GM19468 (cell line): ENCODE measurements around the gene CDC42BPA.

ENCODE experiments used
- ATAC-seq: cut with Tn5 transposase; IDR thresholded peaks from one replicate; pipeline ENCODE4 v1.9.1; 2021; ENCODE audit warnings: mild to moderate bottlenecking, moderate library complexity, moderate number of reproducible peaks; ENCODE audit not compliant: unreplicated experiment; ENCODE audit errors: extremely low read depth

The CDC42BPA gene

DNA sequence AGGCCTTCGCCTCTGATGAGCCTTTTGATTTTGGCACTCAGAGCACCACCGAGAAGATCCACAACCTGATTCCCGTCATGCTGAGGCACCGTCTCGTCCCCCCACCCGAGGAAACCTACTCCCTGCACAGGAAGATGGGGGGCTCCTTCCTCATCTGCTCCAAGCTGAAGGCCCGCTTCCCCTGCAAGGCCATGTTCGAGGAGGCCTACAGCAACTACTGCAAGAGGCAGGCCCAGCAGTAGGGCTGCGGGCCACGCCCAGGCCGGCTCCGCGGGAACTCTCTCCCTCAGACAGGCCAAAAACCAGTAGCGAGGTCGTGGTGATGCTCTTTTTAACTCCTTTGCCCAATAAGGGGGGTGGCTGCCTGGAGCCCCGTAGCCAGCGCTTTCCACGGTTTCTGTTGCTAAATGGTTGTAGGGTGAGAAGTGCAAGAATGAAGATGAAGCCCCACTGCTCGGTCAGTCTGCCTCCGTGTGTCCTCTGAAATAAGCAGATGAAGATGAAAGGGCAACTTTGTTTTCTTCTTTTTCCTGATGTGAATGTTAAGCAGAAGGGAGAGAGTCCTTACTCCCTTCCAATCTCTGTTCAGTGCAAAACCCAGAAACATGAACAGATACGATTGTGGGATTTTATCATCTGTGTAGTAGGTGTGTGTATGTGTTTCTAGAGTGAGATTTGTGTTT is 331.7 kb downstream of the CDC42BPA start:
- ATAC-seq, result no peak

DNA sequence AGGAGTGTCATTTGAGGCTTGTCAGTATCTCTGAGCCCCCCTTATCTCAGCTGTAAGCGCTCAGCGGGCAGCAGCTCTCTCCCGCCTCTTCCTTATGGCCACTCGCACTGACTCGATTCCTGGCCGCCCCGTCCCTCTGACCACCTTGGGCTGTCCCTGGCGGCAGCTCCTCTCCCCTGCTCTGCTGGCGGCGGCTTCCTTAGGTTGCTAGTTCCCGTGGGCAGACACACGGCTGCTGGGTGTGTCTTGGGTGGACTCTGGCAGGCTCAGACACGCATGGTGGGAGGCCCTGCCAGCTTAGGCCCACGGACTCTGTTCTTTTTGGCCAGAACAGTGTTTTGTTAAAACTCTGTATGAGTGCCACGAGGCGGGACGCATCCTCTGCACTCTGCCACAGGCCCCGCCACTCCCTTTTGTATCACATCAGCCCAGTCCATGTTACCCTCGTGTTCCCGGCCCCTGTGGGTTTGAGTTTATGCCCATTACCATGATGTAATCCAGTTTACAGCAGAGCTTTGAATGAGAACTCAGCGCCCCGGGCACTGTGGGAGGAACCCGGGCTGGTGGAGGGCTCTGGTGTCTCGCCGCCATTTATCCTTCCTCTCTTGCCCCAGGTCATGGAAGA is 332.3 kb downstream of the CDC42BPA start:
- ATAC-seq, result no peak

DNA sequence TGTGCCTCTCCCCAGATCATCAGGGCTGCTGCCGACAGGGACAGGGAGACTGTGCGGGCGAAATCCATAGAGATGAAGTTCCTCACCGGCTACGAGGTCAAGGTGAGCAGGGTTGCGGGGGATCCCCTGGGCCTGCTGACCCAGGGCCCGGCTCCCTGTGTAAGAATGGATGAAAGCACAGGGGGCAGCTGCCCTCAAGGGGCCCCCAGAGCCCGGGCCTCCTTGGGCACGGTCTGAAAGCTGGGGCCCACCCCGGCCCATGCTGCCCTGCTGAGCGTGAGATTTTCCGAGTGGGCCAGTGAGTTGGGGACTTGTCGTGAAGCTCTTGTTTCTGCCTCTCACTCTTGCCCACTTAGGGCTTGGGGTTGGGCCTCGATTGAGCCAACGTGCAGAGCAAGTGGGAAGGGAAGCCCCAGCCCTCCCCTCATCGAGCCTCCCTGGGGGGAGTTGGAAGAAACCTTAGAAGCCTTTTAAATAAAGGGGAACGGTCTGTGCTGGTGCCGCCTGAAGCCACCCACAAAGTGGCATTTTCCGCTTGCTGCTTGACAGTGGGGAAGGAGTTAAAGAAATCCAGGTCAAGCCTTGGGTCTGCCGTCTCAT is 333.0 kb downstream of the CDC42BPA start:
- no peak for ATAC-seq

DNA sequence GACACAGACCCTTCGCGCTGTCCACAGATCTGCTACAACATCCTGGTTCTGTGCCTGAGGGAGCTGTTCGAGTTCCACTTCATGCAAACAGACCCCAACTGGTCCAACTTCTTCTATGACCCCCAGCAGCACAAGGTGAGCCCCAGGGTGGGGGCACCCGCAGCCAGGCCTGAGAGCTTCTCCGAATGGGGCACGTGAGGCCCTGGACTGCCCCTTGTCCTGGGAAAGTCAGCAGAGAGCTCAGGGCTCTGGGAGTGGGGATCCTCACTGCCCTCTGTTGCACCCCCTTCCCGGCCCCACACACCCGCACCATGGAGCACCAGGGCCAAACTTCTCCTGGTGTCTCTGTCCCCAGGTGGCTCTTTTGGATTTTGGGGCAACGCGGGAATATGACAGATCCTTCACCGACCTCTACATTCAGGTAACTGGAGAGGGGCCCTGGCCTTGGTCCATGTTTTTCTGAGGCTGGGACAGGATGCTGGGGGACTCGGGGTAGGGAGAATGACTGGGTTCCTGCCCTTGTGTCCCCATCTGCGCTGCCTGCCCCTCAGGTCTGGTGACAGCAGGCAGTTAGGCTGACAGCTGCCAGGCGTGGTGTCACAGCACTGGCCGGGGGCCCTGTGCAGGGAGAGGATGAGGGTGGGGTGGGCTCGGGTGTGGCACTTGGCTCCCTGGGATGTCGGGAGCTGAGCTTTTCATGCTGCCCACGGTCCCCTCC is 333.6 kb downstream of the CDC42BPA start:
- ATAC-seq, result no peak

DNA sequence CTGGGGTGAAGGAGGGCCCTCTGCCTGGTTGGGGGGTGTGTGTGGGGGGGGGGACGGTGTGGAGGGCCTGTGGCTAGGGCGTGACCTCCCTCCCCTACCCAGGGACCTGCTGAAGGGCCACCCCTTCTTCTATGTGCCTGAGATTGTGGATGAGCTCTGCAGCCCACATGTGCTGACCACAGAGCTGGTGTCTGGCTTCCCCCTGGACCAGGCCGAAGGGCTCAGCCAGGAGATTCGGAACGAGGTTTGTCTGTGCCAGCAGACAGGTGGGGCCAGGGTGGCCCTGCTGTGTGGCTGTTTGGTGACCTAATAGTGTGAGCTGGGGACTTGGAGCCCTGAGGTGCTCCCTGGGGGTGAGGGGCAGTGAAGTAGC is 334.3 kb downstream of the CDC42BPA start:
- ATAC-seq, result no peak

DNA sequence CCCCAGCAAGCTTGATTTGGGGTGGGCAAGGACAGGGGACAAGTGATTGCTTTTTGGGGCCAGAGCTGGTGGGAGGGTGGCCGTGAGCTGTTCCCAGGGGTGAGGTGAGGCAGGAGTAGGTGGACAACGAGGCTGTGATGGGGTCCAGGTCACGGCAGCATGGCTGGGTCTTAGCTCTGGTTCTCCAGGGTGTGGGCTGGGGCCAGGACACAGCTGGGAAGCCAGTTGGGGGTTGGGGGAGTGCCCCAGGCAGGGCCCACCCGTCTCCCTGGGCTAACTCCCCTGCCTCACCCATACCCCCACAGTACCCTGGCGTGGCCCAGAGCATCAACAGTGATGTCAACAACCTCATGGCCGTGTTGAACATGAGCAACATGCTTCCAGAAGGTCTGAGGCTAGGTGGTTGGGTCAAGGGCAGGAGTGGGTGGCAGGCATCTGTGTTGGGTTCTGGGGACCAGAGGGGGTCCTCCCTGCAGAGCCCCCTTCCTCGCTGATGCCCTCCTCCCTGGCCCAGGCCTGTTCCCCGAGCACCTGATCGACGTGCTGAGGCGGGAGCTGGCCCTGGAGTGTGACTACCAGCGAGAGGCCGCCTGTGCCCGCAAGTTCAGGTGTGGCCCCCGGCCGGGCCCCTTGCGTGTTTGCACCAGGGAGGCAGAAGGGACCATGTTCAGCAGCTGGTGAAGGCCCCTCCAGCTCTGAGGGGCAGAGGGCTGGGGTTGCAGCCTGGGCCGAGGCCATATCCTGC is 334.9 kb downstream of the CDC42BPA start:
- no peak for ATAC-seq

DNA sequence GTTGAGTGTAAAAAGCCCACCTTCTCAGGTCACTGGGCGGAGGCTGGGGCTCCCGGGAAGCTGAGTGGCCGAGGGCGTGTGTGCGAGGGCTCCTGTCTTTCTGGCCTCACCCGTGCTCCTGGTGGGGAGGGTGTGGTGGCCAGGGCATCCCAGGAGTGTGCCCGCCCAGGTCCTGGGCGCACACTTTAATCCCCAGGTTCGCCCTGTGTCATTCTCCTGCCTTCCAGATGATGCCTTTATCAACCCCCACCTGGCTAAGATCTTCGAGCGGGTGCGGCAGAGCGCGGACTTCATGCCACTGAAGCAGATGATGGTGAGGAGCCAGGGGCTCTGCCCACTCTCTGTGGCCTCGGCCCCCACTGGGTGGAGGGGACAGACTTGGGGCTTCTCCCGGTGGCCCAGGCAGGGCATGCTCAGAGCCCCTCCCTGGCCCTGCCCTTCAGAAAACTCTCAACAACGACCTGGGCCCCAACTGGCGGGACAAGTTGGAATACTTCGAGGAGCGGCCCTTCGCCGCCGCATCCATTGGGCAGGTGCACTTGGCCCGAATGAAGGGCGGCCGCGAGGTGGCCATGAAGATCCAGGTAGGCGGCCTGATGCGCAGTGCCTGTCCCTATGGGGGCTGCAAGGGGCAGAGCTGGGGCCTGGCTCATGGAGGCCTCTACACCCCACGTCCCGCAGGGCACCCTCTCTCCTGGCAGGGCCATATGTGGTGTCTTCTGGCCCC is 335.7 kb downstream of the CDC42BPA start:
- no peak for ATAC-seq

DNA sequence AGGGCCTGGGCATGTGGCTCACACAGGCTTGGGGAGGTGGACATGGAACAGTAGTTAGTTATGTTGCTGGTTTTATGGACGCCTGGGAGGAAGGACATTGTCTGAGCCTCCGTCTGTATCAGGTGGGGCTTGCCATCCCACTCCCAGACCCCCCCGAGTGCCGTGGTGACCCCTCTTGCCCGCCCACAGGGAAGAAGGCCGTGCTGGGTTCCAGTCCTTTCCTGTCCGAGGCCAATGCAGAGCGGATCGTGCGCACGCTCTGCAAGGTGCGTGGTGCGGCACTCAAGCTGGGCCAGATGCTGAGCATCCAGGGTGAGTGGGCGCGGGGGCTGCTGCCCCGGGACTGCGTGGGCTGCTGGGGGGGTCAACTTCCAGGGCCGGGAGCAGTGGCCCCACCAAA is 336.5 kb downstream of the CDC42BPA start:
- no peak for ATAC-seq

DNA sequence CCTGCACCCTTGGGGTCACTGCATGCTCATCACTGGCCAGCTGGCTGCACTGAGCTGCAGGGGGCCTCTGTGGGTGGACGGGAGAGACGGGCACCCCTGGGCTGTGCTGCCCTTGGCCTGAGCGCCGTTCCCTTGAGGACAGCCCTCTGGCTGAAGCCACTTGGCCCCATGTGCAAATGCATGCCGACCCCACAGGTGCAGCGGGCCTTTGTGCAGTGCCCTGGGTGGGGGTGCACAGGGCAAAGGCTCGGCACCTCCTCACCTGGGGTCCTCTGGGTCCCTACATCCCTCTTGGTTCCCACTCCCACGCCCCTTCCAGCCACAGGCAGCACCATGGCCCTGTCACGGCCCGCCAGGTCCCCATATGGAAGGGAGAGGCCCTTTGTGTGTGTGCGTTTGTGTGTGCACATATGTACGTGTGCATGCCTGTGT is 336.9 kb downstream of the CDC42BPA start:
- ATAC-seq, result no peak

DNA sequence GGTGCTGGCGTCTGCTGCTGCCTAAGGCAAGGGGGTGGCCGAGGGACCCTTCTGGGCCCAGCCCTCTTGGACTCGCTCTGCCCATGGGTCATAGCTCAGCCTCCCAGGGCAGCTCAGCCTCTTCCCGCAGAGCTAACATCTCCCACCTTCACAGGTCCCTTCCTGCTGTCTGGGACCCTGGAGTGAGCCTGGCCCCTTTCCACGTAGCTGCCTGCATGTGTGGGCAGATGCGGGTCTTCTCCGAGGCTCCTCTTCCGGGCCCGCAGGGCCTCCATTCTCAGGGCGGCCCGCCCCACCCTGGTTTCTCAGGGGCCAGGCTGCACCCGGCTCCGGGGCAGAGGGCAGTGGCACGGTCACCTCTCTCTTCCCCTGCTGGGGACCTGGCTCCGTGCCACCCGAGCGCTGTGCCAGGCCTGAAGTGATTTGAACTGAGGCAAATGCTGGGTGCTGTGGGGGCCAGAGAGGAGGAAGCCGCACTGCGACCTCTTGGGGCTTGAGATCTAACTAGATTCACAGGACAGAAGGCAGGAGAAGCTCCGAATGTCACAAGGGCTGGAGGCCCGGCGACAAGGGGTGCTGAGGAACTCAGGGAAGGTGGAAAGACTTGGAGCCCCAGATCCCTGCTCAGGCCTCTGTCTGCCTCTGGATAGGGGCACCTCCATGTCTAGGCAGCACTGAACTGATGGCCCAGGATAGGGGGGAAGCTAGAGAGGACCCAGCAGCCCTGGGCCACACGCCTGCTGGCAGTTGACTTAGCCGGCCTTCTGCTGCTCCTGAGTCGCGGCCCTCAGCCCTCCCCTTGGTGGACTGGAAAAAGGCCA is 337.5 kb downstream of the CDC42BPA start:
- ATAC-seq, result no peak

DNA sequence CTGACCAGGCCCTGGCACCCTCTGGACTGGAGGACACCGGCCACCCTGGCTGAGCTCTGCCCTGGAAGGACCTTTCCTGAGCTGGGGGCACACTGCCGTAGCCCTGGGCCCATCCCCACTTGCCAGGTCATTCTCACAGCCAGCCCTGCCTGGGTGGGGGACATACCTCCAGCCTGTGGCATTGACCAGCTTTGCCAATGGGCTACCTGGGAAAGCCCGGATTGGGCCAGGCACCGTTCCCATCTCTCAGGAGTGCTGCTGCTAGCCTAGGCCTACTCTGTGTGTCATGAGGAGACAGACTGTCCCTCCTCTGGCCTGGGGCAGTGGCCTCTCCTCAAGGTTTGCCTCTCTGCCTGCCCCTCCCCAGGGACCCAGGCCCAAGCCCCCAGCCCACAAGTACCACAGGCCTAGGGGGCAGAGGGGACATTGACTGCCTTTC is 338.2 kb downstream of the CDC42BPA start:
- no peak for ATAC-seq

DNA sequence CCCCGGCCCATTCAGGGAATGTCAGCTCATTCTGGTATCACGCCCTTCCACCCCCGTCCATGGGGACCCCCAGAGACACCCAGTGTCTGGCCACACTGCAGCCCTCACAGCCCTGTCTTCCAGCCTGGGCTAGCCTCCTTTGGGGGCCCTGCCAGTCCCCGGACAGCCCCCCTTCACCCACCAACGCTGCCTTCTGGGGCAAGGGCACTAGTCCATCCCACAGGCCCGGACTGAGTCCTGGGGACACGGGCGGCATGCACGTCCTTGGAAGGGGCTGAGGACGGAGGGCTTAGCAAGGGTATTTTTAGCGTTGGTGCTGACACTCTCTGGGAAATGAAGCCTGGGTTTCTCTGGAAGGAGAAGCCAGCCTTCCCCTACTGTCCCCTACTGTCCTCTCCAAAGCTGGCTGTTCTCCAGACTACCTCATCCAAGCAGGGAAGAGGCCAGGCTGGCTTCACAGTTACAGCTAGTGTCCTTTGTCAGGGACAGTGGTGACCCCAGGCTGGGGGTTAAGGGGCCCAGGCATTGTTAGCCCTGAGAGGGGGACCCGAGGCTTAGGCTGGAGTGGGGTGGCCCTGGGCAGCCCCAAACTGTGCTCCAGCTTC is 338.7 kb downstream of the CDC42BPA start:
- ATAC-seq, result no peak

DNA sequence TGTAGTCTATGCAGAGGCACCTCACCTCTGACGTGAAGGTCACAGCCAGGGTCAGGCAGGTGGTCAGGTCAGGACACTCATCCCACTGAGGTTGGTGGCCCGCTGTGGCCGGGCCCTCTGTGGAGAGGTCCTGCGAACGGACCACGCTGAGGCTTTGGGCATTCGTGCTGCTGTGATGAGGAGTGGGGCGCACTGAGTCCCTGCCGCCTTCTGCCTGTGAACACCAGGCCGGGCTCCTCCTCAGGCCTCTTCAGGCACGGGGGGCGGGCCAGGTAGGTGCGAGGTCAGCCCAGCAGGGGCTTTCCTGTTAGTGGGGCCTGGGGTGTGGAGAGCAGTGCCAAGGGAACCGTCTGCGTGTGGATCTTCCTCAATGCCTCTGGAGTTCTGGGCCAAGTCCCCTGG is 339.2 kb downstream of the CDC42BPA start:
- no peak for ATAC-seq

DNA sequence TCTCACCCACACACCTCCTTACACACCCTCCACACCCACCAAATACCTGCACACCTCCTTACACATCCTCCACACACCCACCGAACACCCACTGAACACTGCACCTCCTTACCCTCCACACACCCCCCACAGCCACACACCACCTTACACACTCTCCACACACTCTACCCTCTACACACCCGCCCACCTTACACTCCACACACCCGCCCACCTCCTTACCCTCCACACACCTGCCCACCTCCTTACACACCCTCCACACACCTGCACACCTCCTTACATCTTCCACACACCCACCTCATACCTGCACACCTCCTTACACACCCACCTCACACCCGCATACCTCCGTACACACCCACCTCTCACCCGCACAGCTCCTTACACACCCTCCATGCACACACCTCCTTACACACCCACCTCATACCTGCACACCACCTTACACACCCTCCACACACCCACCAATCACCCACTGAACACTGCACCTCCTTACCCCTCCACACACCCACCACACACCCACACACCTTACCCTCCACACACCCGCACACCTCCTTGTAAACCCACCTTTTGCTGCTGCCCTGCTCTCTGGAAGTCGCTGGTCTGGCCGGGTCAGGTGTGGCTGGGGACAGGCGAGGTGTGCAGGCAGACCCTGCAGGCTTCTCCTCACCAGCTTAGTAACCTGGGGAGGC is 339.7 kb downstream of the CDC42BPA start:
- ATAC-seq, result no peak

DNA sequence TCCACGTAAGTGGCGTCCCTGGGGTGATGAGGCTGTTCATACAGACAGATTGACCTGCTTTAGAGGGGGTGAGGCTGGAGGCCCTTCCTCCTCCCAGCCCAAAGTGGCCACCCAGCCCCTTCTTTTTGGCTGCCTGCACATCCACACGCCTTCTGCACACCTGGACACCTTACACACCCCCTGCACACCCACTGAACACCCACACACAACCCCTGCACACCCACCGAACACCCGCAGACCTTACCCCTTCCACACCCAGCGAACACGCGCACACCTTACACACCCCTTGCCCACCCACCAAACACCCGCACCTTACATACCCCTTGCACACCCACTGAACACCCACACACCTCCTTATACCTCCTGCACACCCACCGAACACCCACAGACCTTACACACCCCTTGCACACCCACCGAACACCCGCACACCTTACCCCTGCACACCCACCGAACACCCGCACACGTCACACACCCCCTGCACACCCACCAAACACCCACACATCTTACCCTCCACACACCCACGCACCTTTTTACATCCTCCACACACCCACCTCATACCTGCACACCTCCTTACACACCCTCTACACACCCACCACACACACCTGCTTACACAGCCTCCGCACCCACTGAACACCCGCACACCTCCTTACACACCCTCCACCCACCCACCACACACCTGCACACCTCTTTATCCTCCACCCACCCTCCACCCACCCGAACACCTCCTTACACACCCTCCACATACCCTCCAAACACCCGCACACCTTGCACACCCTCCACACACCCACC is 340.5 kb downstream of the CDC42BPA start:
- no peak for ATAC-seq

DNA sequence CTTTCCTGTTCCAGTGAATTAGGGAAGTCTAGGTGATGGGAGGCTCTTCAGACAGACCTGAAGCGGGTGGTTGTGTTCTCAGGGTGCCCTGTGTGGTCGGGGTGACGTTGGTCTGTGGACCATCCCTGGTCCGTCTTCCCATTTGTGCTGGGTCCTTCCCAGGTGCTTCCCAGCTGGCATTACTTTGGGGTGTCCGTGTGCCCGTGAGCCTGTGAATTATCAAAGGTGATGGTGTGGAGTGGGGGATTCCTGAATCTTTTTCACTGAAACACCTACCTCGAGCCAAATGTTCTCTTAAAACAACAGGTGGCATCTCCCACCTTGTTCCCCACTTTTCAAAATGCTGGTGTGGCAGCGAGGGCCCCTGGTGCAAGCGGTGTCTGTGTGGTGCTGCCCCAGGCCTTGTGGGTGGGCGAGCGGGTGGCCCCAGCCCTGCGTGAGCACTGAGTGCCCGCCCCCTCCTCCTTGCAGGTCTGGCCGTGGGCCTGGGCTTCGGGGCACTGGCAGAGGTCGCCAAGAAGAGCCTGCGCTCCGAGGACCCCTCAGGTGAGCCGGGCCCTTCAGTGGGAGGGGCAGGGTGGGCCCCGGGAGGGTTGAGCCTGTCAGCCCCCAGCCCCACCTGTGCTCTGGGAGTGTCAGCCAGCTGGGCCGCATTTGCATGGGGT is 341.2 kb downstream of the CDC42BPA start:
- ATAC-seq, result no peak
